B cell (primary cell): Measurements from ENCODE around the gene PCOLCE2. TPM values are rescaled to one million over a fixed set of nuclear protein-coding genes. Genes with fewer than 3 reads are reported as not detected.

Experiments
- ATAC-seq: fragments of 200-7000 bp; cut with Tn5 transposase; one replicate; pipeline ENCODE4 v1.10.0; 2021; ENCODE audit warnings: low read depth, mild to moderate bottlenecking, moderate number of reproducible peaks, moderate library complexity
- CTCF ChIA-PET: fragments of 350-600 bp; sonication (Branson Sonifier 250); formaldehyde crosslinking; loops from one replicate; lab custom pipeline; 2021; ENCODE audit warnings: antibody characterized with exemption, inconsistent platforms; lab: Charles Lee
- POLR2A ChIA-PET: fragments of 350-600 bp; sonication (Branson Sonifier 250); formaldehyde crosslinking; loops from one replicate; lab custom pipeline; 2021; ENCODE audit warnings: antibody characterized with exemption; lab: Charles Lee
- DNase-seq: peaks from one replicate; pipeline ENCODE4 v3.0.0; 2013
- H2AFZ ChIP-seq: 2 replicates; pipeline ENCODE4 v1.6.1; 2012; ENCODE audit warnings: mild to moderate bottlenecking, low read depth, low read length; ENCODE audit not compliant: insufficient read depth, poor library complexity, severe bottlenecking
- H3K27ac ChIP-seq, 2 donors: 1 replicate in 1 of 2; 2 replicates in 1 of 2; pipeline ENCODE4 v1.5.1; 2012 to 2013; ENCODE audit warnings: low read length in 2 of 2, mild to moderate bottlenecking in 2 of 2, moderate library complexity in 1 of 2
- H3K27me3 ChIP-seq, 4 experiments: fragments of 200-600 bp in 1 of 4; sonication (generic) in 1 of 4; replicated peaks in 1 of 4; 1 replicate in 2 of 4; 2 replicates in 2 of 4; pipeline versions ENCODE4 v1.6.1 to v1.7.0; 2013 to 2016; ENCODE audit warnings: low read length in 3 of 4, mild to moderate bottlenecking in 2 of 4, mixed read lengths in 1 of 4, moderate library complexity in 1 of 4; ENCODE audit not compliant: insufficient read depth in 4 of 4, control insufficient read depth in 3 of 4; ENCODE audit errors: control extremely low read depth in 1 of 4
- H3K36me3 ChIP-seq, 2 experiments: replicated peaks in 1 of 2; 1 replicate in 1 of 2; 2 replicates in 1 of 2; pipeline versions ENCODE4 v1.6.1 to v1.7.1; 2013; ENCODE audit warnings: low read length in 1 of 2; ENCODE audit not compliant: insufficient read depth in 2 of 2, control insufficient read depth in 1 of 2; ENCODE audit errors: control extremely low read depth in 1 of 2, extremely low read depth in 1 of 2
- H3K4me1 ChIP-seq, 2 donors: fragments of 200-600 bp in 1 of 2; sonication (generic) in 1 of 2; 1 replicate in 1 of 2; 2 replicates in 1 of 2; pipeline versions ENCODE4 v1.5.1 to v1.6.1; 2013 to 2017; ENCODE audit warnings: low read length in 2 of 2; ENCODE audit not compliant: control insufficient read depth in 2 of 2, insufficient read depth in 2 of 2
- H3K4me2 ChIP-seq: replicated peaks from 2 replicates; pipeline ENCODE3; 2012; ENCODE audit warnings: mild to moderate bottlenecking, low read depth, low read length; ENCODE audit not compliant: poor library complexity, severe bottlenecking
- H3K4me3 ChIP-seq, 5 experiments: fragments of 200-600 bp in 1 of 5; sonication (generic) in 1 of 5; 1 replicate in 3 of 5; 2 replicates in 2 of 5; pipeline versions ENCODE4 v1.5.1 to v1.7.0; 2011 to 2016; ENCODE audit warnings: low read length in 4 of 5, mild to moderate bottlenecking in 4 of 5, low read depth in 2 of 5, control low read depth in 1 of 5, moderate library complexity in 1 of 5; ENCODE audit not compliant: insufficient read depth in 1 of 5; ENCODE audit errors: control extremely low read depth in 1 of 5, extremely low read depth in 1 of 5
- H3K79me2 ChIP-seq: fragments of 200-600 bp; sonication (generic); one replicate; pipeline ENCODE4 v1.6.0; 2016; ENCODE audit warnings: low read length; ENCODE audit not compliant: control insufficient read depth, insufficient read depth
- H3K9ac ChIP-seq: fragments of 200-600 bp; sonication (generic); 2 replicates; pipeline ENCODE4 v1.6.1; 2017; ENCODE audit warnings: mild to moderate bottlenecking, low read length, moderate library complexity
- H3K9me3 ChIP-seq, 3 donors: one replicate each; pipeline versions ENCODE4 v1.6.1 to v1.7.1; 2013; ENCODE audit warnings: low read length in 2 of 3; ENCODE audit not compliant: control insufficient read depth in 2 of 3, insufficient read depth in 1 of 3; ENCODE audit errors: control extremely low read depth in 1 of 3
- H4K20me1 ChIP-seq: 2 replicates; pipeline ENCODE4 v1.6.0; 2012; ENCODE audit warnings: mild to moderate bottlenecking, low read length; ENCODE audit not compliant: insufficient read depth, control insufficient read depth, poor library complexity, severe bottlenecking
- H3K27ac Mint-ChIP-seq: one replicate; pipeline ENCODE4 v1.8.0; 2021; ENCODE audit warnings: mixed read lengths
- H3K27me3 Mint-ChIP-seq: one replicate; pipeline ENCODE4 v1.8.0; 2021; ENCODE audit warnings: mixed read lengths
- H3K4me1 Mint-ChIP-seq: one replicate; pipeline ENCODE4 v1.8.0; 2021; ENCODE audit warnings: mixed read lengths
- H3K4me3 Mint-ChIP-seq: one replicate; pipeline ENCODE4 v1.8.0; 2021; ENCODE audit warnings: mixed read lengths
- H3K9me3 Mint-ChIP-seq: one replicate; pipeline ENCODE4 v1.8.0; 2022; ENCODE audit warnings: mixed read lengths; ENCODE audit not compliant: insufficient read depth
- EZH2 ChIP-seq: IDR thresholded peaks from 2 replicates; pipeline ENCODE4 v1.6.1; 2012; ENCODE audit warnings: borderline replicate concordance, low read depth, mild to moderate bottlenecking, moderate library complexity, low read length; ENCODE audit not compliant: insufficient read depth, poor library complexity, severe bottlenecking
- WGBS: methylation state at CpG from one replicate; pipeline ENCODE4 v1.1.5; 2013; ENCODE audit warnings: missing lambda C conversion rate; ENCODE audit not compliant: insufficient coverage; 5-methylcytosine and 5-hydroxymethylcytosine counted together
- intact Hi-C: fragments of 100-400 bp; cut with micrococcal nuclease; formaldehyde crosslinking; loops from one replicate; pipeline ENCODE4 v1.10.0; 2022
- polyA plus RNA-seq: library from polyadenylated mRNA; depleted of rRNA; stranded (reverse); fragments of >200 nt; gene quantifications from 2 replicates; pipeline ENCODE4 v1.2.3, GENCODE V29; 2012
- total RNA-seq, 2 donors: library from RNA; stranded (reverse); fragments of 120-200 nt in 1 of 2; gene quantifications; 1 replicate in 1 of 2; 2 replicates in 1 of 2; pipeline versions ENCODE4 v1.2.3 to v1.2.4, GENCODE V29; 2013 to 2022
- TF ChIP-seq, protein P1 (sequence below): fragments of 200-600 bp; IDR thresholded peaks from one replicate; pipeline ENCODE4 v1.8.0; 2022; ENCODE audit warnings: antibody characterized with exemption, mild to moderate bottlenecking

The PCOLCE2 gene
- total and polyA plus RNA-seq, 2 donors (not counting 1 experiment from before 2014, with no cell fraction given): not detected

DNA sequence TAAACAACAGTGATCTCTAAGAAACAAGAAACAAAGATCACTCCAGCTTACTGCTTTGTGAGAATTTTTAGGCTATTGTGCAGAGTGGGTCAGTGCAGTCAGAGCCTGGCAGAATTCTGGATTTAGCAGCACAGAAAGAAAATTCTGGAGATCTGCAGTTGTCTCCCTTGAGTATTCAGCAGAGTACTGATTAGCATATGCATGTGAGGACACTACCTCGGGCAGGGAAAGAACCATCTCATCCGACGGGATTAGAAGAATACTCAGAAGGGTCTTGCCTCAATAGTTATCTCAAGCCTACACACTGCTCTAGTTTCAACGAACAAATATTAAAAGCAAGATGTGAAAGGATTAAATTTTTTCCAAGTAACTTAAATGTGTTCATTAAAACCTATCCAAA lies 94.4 kb downstream of the PCOLCE2 start:
- no peaks in the 10 kb centered on the region for H3K9me3 ChIP-seq
- CTCF ChIA-PET: no interaction called here
- H3K4me3 ChIP-seq: no peak overlapping the region
- intact Hi-C loops: no loop called here
- H3K9ac ChIP-seq: no peak overlapping the region
- Mint-ChIP-seq H3K4me1 (no peaks in the 10 kb centered on the region), H3K27me3 (peaks cover 3% of the 10 kb centered on the region), H3K27ac (no peak overlapping the region), H3K9me3 (no peaks in the 10 kb centered on the region), H3K4me3 (no peak overlapping the region)
- no peak overlapping the region for H2AFZ ChIP-seq
- ATAC-seq (no peak), DNase-seq (no peak)
- POLR2A ChIA-PET: no interaction called here
- H3K79me2 ChIP-seq: no peaks in the 10 kb centered on the region
- WGBS: no CpG with 5 or more reads among the region's 4 CpGs
- H3K4me2 ChIP-seq: no peak overlapping the region
- H3K36me3 ChIP-seq: no peaks in the 10 kb centered on the region
- no peaks in the 10 kb centered on the region for H3K4me1 ChIP-seq
- no peak for TF ChIP-seq EZH2
- TF ChIP-seq, protein P1, sequence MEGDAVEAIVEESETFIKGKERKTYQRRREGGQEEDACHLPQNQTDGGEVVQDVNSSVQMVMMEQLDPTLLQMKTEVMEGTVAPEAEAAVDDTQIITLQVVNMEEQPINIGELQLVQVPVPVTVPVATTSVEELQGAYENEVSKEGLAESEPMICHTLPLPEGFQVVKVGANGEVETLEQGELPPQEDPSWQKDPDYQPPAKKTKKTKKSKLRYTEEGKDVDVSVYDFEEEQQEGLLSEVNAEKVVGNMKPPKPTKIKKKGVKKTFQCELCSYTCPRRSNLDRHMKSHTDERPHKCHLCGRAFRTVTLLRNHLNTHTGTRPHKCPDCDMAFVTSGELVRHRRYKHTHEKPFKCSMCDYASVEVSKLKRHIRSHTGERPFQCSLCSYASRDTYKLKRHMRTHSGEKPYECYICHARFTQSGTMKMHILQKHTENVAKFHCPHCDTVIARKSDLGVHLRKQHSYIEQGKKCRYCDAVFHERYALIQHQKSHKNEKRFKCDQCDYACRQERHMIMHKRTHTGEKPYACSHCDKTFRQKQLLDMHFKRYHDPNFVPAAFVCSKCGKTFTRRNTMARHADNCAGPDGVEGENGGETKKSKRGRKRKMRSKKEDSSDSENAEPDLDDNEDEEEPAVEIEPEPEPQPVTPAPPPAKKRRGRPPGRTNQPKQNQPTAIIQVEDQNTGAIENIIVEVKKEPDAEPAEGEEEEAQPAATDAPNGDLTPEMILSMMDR: no peak
- no peaks in the 10 kb centered on the region for H3K27me3 ChIP-seq
- H3K27ac ChIP-seq: no peak overlapping the region
- no peaks in the 10 kb centered on the region for H4K20me1 ChIP-seq

DNA sequence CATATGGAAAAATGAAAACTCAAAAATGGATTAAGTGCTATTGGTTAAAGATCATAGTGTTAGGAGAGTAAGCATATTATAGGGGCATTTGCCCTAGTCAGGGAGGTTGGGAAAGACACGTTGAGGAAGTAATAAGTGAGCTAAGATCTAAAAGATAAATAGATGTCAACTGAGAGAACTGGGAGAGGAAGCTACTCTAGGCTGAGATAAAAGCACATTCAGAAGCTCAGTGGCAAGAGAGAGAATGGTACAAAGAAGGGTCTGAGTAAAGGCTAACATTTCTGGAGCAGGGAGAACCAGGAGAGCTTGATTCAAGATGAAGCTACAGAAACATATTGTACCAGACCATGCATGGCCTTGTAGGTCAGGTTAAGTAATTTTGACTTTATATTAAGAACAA lies 101.2 kb downstream of the PCOLCE2 start:
- ChIA-PET CTCF (no interaction called here), POLR2A (no interaction called here)
- no peaks in the 10 kb centered on the region for H3K4me1 Mint-ChIP-seq

More for the DNA sequence above, 101.2 kb downstream of the PCOLCE2 start:
- H3K27ac ChIP-seq: no peak overlapping the region
- ATAC-seq (no peak), DNase-seq (no peak)
- H2AFZ ChIP-seq: no peak overlapping the region
- no peak overlapping the region for H3K4me3 ChIP-seq
- H3K36me3 ChIP-seq: no peaks in the 10 kb centered on the region
- no peaks in the 10 kb centered on the region for H3K4me1 ChIP-seq
- intact Hi-C loops: no loop called here
- H3K9ac ChIP-seq: no peak overlapping the region
- H3K9me3 ChIP-seq: no peaks in the 10 kb centered on the region
- no peaks in the 10 kb centered on the region for H4K20me1 ChIP-seq
- TF ChIP-seq, protein P1: no peak
- no peak for TF ChIP-seq EZH2
- no peaks in the 10 kb centered on the region for H3K27me3 ChIP-seq
- 13% methylated on average over 1 of the region's 1 CpG for WGBS
- Mint-ChIP-seq H3K27me3 (peaks cover 3% of the 10 kb centered on the region), H3K9me3 (no peaks in the 10 kb centered on the region), H3K4me3 (no peak overlapping the region), H3K27ac (no peak overlapping the region)
- H3K79me2 ChIP-seq: no peaks in the 10 kb centered on the region
- no peak overlapping the region for H3K4me2 ChIP-seq
